Stimulated activated CD8-positive, alpha-beta memory T cell treated with anti-CD3 and anti-CD28 coated beads, Interleukin-4, amount 100 ng/mL, for 4 hours (primary cell): ENCODE measurements around the gene PGS1.

Source experiments
- DNase-seq, 2 donors: peaks; one replicate each; pipeline ENCODE4 v3.0.0-alpha.2; 2020; ENCODE audit warnings: low read depth in 2 of 2, low spot score in 1 of 2

Gene PGS1

GRCh38 chr17:78346605-78347250 lies 31.7 kb upstream of the PGS1 start:
- no peak for DNase-seq

- DNase-seq, result no peak
These were observed 31.0 kb upstream of the PGS1 start for GRCh38 chr17:78347453-78347852.

- DNase-seq, result no peak
These were observed 30.2 kb upstream of the PGS1 start for GRCh38 chr17:78348055-78348770.

- no peak for DNase-seq
These were observed 28.4 kb upstream of the PGS1 start for GRCh38 chr17:78349891-78350642.

GRCh38 chr17:78351449-78352006 lies 26.9 kb upstream of the PGS1 start:
- DNase-seq, result no peak

GRCh38 chr17:78353834-78354233 lies 24.6 kb upstream of the PGS1 start:
- DNase-seq, result no peak

- DNase-seq, result no peak
These were observed 23.3 kb upstream of the PGS1 start for GRCh38 chr17:78355045-78355641.

- DNase-seq, result no peak
These were observed 22.7 kb upstream of the PGS1 start for GRCh38 chr17:78355701-78356100.

GRCh38 chr17:78356101-78356713 lies 22.2 kb upstream of the PGS1 start:
- DNase-seq, result peak; percentile 71 to 85

- DNase-seq, result no peak
These were observed 21.3 kb upstream of the PGS1 start for GRCh38 chr17:78357177-78357586.

GRCh38 chr17:78357672-78358537 lies 20.5 kb upstream of the PGS1 start:
- no peak for DNase-seq

GRCh38 chr17:78358538-78359320 lies 19.7 kb upstream of the PGS1 start:
- DNase-seq, result no peak

GRCh38 chr17:78359321-78359996 lies 19.0 kb upstream of the PGS1 start:
- no peak for DNase-seq

GRCh38 chr17:78359997-78360370 lies 18.5 kb upstream of the PGS1 start, which contains the start of gene SOCS3:
SOCS3 (minus strand) TSS chr17:78360077; CDS start chr17:78359095, 982 bp downstream.
- DNase-seq, result peak; percentile 90 to 94

- DNase-seq, result peak; percentile 70 to 83
These were observed 17.9 kb upstream of the PGS1 start for GRCh38 chr17:78360371-78361224.

- no peak for DNase-seq
These were observed 17.2 kb upstream of the PGS1 start for GRCh38 chr17:78361225-78361701.

GRCh38 chr17:78362232-78362631 lies 16.2 kb upstream of the PGS1 start:
- DNase-seq, result no peak

GRCh38 chr17:78362671-78363070 lies 15.8 kb upstream of the PGS1 start:
- no peak for DNase-seq
